ENCODE results near the gene MYO18A. TPM values are rescaled to one million over a fixed set of nuclear protein-coding genes. Genes with fewer than 3 reads are reported as not detected.

Gene MYO18A
- total RNA-seq, 4 donors from 2014 or later: 526 to 1,058 (median 835) TPM

DNA sequence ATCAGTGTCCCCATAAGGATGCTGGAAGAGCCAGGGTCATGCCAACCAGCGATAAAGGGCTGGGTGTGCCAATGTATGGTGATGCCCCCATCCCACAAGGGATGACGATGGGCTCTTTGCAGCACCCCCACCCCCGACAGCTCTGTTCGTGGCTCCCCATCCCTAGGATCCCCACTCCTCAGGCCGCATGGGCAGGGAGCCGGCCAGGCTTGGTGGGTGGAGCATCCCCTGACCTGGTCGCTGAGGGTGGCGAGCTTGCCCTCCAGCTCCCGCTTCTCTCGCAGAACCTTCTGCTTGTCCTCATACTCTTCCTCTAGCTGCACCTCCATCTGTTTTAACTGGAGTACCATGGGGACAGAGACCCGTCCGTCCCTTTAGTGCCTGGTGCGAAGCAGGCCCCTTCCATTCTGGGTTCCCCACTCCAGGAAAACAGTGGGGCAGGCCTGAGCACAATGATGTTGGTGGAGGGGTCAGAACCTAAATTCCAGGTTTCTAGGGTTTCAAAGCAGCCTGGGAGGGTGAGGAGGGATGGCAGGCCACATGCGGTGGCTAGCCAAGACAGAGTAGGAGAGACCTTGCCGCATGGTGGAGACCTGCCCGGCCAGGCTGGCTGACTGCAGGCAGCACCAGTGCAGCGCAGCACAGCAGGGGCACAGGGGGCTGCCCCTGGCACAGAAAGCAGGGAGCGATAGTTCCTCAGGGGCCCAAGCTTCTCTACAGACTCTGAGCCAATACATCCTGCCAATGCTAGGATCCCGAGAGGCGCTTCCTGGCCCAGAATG lies 86.9 kb downstream of the MYO18A start:
- in situ Hi-C loops (cut with MboI; ENCODE audit: low sequenced_read_pairs in 4 of 4) (no loop called here), intact Hi-C loops (cut with DNase I; ENCODE audit: low total_unique reads) (no loop called here)
- peaks cover 3 to 100% of the 10 kb centered on the region in 2 donors for H3K36me3 ChIP-seq
- H3K27ac ChIP-seq: no peak overlapping the region
- no peaks in the 10 kb centered on the region for H3K27me3 ChIP-seq
- TF ChIP-seq POLR2A (IDR thresholded peaks at IDR 0.05): no peak
- TF ChIP-seq, protein P1, sequence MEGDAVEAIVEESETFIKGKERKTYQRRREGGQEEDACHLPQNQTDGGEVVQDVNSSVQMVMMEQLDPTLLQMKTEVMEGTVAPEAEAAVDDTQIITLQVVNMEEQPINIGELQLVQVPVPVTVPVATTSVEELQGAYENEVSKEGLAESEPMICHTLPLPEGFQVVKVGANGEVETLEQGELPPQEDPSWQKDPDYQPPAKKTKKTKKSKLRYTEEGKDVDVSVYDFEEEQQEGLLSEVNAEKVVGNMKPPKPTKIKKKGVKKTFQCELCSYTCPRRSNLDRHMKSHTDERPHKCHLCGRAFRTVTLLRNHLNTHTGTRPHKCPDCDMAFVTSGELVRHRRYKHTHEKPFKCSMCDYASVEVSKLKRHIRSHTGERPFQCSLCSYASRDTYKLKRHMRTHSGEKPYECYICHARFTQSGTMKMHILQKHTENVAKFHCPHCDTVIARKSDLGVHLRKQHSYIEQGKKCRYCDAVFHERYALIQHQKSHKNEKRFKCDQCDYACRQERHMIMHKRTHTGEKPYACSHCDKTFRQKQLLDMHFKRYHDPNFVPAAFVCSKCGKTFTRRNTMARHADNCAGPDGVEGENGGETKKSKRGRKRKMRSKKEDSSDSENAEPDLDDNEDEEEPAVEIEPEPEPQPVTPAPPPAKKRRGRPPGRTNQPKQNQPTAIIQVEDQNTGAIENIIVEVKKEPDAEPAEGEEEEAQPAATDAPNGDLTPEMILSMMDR (IDR thresholded peaks at IDR 0.05 in 4 of 5, conservative IDR thresholded peaks at IDR 0.05 in 1 of 5): no peak
- no peak overlapping the region for H3K4me3 ChIP-seq
- peaks cover 0 to 16% of the 10 kb centered on the region in 2 donors for H3K4me1 ChIP-seq
- DNase-seq: no peak
- no peaks in the 10 kb centered on the region for H3K9me3 ChIP-seq
- no peak for ATAC-seq

DNA sequence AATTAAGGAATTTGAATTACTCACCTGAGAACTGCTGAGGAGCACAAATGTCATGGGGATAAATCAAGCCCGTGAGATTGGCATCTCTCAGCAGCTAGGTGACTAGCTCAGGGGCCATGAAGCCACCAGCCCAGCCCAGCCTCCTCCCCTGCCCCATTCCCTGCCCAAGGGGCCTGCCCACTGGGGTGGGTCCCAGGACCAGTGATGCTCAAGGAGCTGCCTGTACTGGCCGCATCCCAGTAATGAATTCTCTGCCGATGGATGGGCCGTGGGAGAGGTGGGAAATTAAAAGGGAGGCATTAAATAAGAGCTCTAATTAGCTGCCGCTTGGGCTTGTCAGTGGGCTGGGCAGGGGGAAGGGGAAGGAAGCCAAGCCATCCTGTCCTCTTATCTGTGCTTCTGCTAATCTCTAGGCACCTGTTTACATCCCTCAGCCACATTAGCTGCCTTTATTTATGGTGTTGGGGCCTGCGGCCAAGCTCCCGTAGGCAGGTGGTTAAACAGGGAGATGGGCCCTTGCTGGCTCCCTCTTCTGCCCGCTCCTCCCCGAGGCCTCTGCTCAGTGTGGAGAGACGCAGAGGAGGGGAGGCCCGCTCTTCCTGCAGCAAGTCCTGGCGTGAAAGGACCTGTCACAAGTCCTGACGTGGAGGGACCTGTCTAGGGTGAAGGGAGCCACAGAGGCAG lies 88.5 kb downstream of the MYO18A start:
- DNase-seq (peak in 1 of 2 donors; percentile 68), ATAC-seq (peak; percentile 61 to 67)
- intact Hi-C loops (cut with DNase I; ENCODE audit: low total_unique reads) (no loop called here), in situ Hi-C loops (cut with MboI; ENCODE audit: low sequenced_read_pairs in 4 of 4) (no loop called here)
- peaks cover 0 to 97% of the 10 kb centered on the region in 2 donors for H3K36me3 ChIP-seq
- H3K27ac ChIP-seq: peak overlapping the region in 3 of 4 donors; percentile 8 to 75 (median 47)
- no peaks in the 10 kb centered on the region for H3K9me3 ChIP-seq
- TF ChIP-seq POLR2A (IDR thresholded peaks at IDR 0.05): no peak
- TF ChIP-seq, protein P1 (IDR thresholded peaks at IDR 0.05 in 4 of 5, conservative IDR thresholded peaks at IDR 0.05 in 1 of 5): no peak
- peaks cover 0 to 16% of the 10 kb centered on the region in 2 donors for H3K4me1 ChIP-seq
- no peaks in the 10 kb centered on the region for H3K27me3 ChIP-seq
- H3K4me3 ChIP-seq: no peak overlapping the region

DNA sequence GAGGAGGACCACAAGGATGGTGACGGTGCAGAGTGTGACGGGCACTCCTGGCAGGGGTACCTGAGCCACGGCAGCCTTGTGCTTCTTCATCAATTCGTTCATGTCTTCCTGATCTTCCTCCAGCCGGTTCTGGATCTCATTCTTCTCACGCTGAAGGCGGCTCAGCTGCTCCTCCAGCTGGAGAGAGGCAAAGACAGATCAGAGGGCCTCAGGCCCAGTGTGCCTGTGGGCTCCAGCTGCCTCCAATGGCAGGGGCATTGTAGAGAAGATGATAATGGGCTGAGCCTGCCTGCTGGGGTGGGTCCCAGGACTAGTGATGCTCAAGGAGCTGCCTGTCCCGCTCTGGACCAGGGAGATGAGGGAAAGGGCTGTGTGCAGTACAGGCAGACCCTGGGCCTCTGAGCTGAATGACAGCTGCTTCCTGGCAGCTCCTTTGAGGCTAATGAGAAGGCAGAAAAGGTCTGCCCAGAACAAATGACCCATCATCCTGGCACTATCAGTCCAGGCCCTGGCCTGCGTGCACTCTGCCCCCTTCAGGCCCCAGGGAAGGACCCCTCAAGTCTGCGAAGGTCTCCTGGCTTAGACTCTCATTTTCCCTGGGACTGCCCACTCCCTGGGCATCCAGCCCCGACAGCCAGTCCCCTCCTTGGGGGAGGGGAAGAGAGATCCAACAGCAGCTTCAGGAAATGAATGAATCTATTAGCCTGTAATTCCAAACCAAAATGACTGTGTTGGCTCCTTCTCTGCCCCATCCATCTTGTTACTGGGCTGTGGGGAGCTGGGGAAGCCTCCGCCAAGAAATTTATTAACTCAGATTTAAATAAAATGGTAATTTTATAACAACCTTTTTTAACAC lies 89.2 kb downstream of the MYO18A start:
- Histone ChIP-seq H3K36me3 (peaks cover 0 to 97% of the 10 kb centered on the region in 2 donors), H3K27ac (peak overlapping the region in 3 of 4 donors; percentile 46 to 75 (median 47)), H3K4me1 (peaks cover 0 to 16% of the 10 kb centered on the region in 2 donors), H3K27me3 (no peaks in the 10 kb centered on the region), H3K4me3 (no peak overlapping the region), H3K9me3 (no peaks in the 10 kb centered on the region)
- DNase-seq: no peak
- intact Hi-C loops (cut with DNase I; ENCODE audit: low total_unique reads) (no loop called here), in situ Hi-C loops (cut with MboI; ENCODE audit: low sequenced_read_pairs in 4 of 4) (no loop called here)
- ATAC-seq: peak in 1 of 2 donors; percentile 25
- no peak for TF ChIP-seq POLR2A (IDR thresholded peaks at IDR 0.05)
- TF ChIP-seq, protein P1 (IDR thresholded peaks at IDR 0.05 in 4 of 5, conservative IDR thresholded peaks at IDR 0.05 in 1 of 5): no peak

DNA sequence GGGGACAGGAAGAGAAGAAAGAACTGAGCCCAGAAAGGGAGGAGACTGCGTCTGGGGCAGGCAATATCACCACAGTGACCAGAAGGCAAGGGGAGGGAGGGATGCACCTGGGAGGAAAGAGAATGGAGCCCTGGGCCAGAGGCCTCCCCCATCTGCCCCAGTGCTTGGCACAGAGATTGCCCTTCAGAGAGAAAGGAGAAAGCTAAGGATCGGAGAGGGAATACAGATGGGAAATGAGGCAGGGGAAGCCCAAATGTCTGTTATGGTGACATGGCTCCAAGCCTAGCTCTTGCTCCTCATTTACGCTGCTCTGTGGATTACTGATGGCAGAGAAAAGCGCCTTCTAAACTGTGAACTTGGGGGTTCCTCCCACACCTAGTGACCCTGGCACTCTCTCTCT lies 90.1 kb downstream of the MYO18A start:
- no peaks in the 10 kb centered on the region for H3K27me3 ChIP-seq
- no peak overlapping the region for H3K4me3 ChIP-seq
- no peak for DNase-seq
- peaks cover 0 to 97% of the 10 kb centered on the region in 2 donors for H3K36me3 ChIP-seq
- no peaks in the 10 kb centered on the region for H3K9me3 ChIP-seq
- ATAC-seq: no peak
- intact Hi-C loops (cut with DNase I; ENCODE audit: low total_unique reads) (no loop called here), in situ Hi-C loops (cut with MboI; ENCODE audit: low sequenced_read_pairs in 4 of 4) (no loop called here)
- H3K27ac ChIP-seq: peak overlapping the region; percentile 26 to 75 (median 51)
- no peak for TF ChIP-seq POLR2A (IDR thresholded peaks at IDR 0.05)
- TF ChIP-seq, protein P1 (IDR thresholded peaks at IDR 0.05 in 4 of 5, conservative IDR thresholded peaks at IDR 0.05 in 1 of 5): no peak
- peaks cover 0 to 16% of the 10 kb centered on the region in 2 donors for H3K4me1 ChIP-seq

Measured in gastrocnemius medialis (tissue), 4 donors.